GM12878 (cell line): Measurements from ENCODE around the gene REM2. TPM values are rescaled to one million over a fixed set of nuclear protein-coding genes. Genes with fewer than 3 reads are reported as not detected.

ENCODE experiments used
- ATAC-seq: fragments of 200-7000 bp; cut with Tn5 transposase; 3 replicates; pipeline ENCODE4 v1.9.1; 2020; ENCODE audit warnings: mild to moderate bottlenecking, moderate library complexity
- BruUV-seq: library from RNA; stranded (reverse); fragments of 400-500 nt; replicated peaks from 2 replicates; lab custom pipeline; 2021; lab: Mats Ljungman, UMichigan
- CTCF ChIA-PET: fragments of 300-600 bp; sonication (Branson Sonifier 250); formaldehyde crosslinking; extraction: SDS; loops from one replicate; lab custom pipeline; 2021; ENCODE audit warnings: inconsistent platforms; lab: Yijun Ruan, JAX
- POLR2A ChIA-PET: fragments of 350-600 bp; formaldehyde crosslinking; extraction: SDS; loops from one replicate; lab custom pipeline; 2021; ENCODE audit warnings: inconsistent platforms; lab: Charles Lee
- RAD21 ChIA-PET: fragments of 300-600 bp; sonication (Branson Sonifier 250); formaldehyde crosslinking; loops from one replicate; lab custom pipeline; 2023; ENCODE audit warnings: antibody characterized with exemption; ENCODE audit not compliant: unreplicated experiment; lab: Charles Lee
- SMC1A ChIA-PET: fragments of 300-600 bp; sonication (Branson Sonifier 250); formaldehyde crosslinking; loops from one replicate; lab custom pipeline; 2023; ENCODE audit not compliant: unreplicated experiment, uncharacterized antibody; lab: Charles Lee
- DNase-seq: peaks from one replicate; pipeline ENCODE4 v3.0.0-alpha.2; 2011; ENCODE audit warnings: low read depth, low spot score
- FAIRE-seq: peaks from 3 replicates; lab custom pipeline; 2011; peaks lifted over from hg19 to GRCh38; lab: Jason Lieb, UNC
- H2AFZ ChIP-seq: 2 replicates; pipeline ENCODE4 v1.6.0; 2011; ENCODE audit warnings: low read depth, low read length, control low read depth; ENCODE audit not compliant: control insufficient read depth
- H3K27ac ChIP-seq: 2 replicates; pipeline ENCODE4 v1.5.1; 2011; ENCODE audit warnings: control low read depth; ENCODE audit not compliant: control insufficient read depth, insufficient read depth
- H3K27me3 ChIP-seq, 2 experiments: replicated peaks in 1 of 2; 2 replicates each; pipeline versions ENCODE4 v1.6.0 to v1.6.1; 2011; ENCODE audit warnings: low read length in 1 of 2; ENCODE audit not compliant: control insufficient read depth in 2 of 2, insufficient read depth in 2 of 2
- H3K36me3 ChIP-seq, 2 experiments: 2 replicates each; pipeline ENCODE4 v1.5.1; 2011; ENCODE audit warnings: low read length in 1 of 2; ENCODE audit not compliant: control insufficient read depth in 2 of 2, insufficient read depth in 2 of 2
- H3K4me1 ChIP-seq: 2 replicates; pipeline ENCODE4 v1.6.1; 2011; ENCODE audit warnings: mild to moderate bottlenecking, low read length, moderate library complexity, mixed read lengths; ENCODE audit not compliant: control insufficient read depth, insufficient read depth
- H3K4me2 ChIP-seq: 2 replicates; pipeline ENCODE4 v1.6.0; 2011; ENCODE audit warnings: control low read depth; ENCODE audit not compliant: control insufficient read depth, insufficient read depth
- H3K4me3 ChIP-seq: fragments of 200-600 bp; sonication (generic); 2 replicates; pipeline ENCODE4 v1.5.1; 2016
- H3K79me2 ChIP-seq: 2 replicates; pipeline ENCODE4 v1.6.0; 2011; ENCODE audit warnings: low read length; ENCODE audit not compliant: control insufficient read depth, insufficient read depth
- H3K9ac ChIP-seq: 2 replicates; pipeline ENCODE4 v1.8.0; 2011; ENCODE audit warnings: low read length, control low read depth, mixed read lengths; ENCODE audit not compliant: control insufficient read depth, insufficient read depth
- H3K9me3 ChIP-seq: replicated peaks from 3 replicates; pipeline ENCODE4 v1.5.1; 2011; ENCODE audit warnings: mild to moderate bottlenecking, low read length; ENCODE audit not compliant: control insufficient read depth, insufficient read depth
- H4K20me1 ChIP-seq: 2 replicates; pipeline ENCODE4 v1.6.0; 2011; ENCODE audit not compliant: control insufficient read depth, insufficient read depth
- CUX1 ChIP-seq: IDR thresholded peaks from 2 replicates; pipeline ENCODE4 v1.6.1; 2012; ENCODE audit warnings: improper control_type of control experiment, low read depth, low read length; ENCODE audit not compliant: insufficient replicate concordance
- EGR1 ChIP-seq, 2 experiments: IDR thresholded peaks; 1 replicate in 1 of 2; 2 replicates in 1 of 2; pipeline ENCODE4 v1.6.1; 2011 to 2012; ENCODE audit warnings: low read depth in 2 of 2, low read length in 2 of 2, borderline replicate concordance in 1 of 2, mild to moderate bottlenecking in 1 of 2, moderate library complexity in 1 of 2
- JUNB ChIP-seq: IDR thresholded peaks from 2 replicates; pipeline ENCODE4 v1.6.1; 2016; ENCODE audit warnings: antibody characterized with exemption, mild to moderate bottlenecking
- MXI1 ChIP-seq: fragments of 150-350 bp; IDR thresholded peaks from 2 replicates; pipeline ENCODE4 v1.6.1; 2011; ENCODE audit warnings: low read depth, mild to moderate bottlenecking, inconsistent platforms, low read length, improper control_type of control experiment
- NR2C1 ChIP-seq: fragments of 450-650 bp; IDR thresholded peaks from 2 replicates; pipeline ENCODE4 v1.6.1; 2017; ENCODE audit warnings: antibody characterized with exemption, mild to moderate bottlenecking, moderate library complexity
- NR2F1 ChIP-seq: fragments of 450-650 bp; conservative IDR thresholded peaks from 2 replicates; pipeline ENCODE4 v1.6.1; 2017; ENCODE audit warnings: mild to moderate bottlenecking
- SPI1 ChIP-seq: IDR thresholded peaks from 2 replicates; pipeline ENCODE4 v1.6.1; 2011; ENCODE audit warnings: low read depth, mild to moderate bottlenecking, low read length, moderate library complexity, borderline replicate concordance; ENCODE audit not compliant: insufficient read depth
- SRF ChIP-seq, 2 experiments: IDR thresholded peaks; 2 replicates each; pipeline ENCODE4 v1.6.1; 2011; ENCODE audit warnings: low read depth in 2 of 2, low read length in 2 of 2, mild to moderate bottlenecking in 1 of 2, moderate library complexity in 1 of 2
- STAT3 ChIP-seq: IDR thresholded peaks from 2 replicates; pipeline ENCODE4 v1.6.1; 2011; ENCODE audit warnings: low read depth, low read length, improper control_type of control experiment
- TCF3 ChIP-seq: IDR thresholded peaks from 2 replicates; pipeline ENCODE4 v1.6.1; 2012; ENCODE audit warnings: low read depth, mild to moderate bottlenecking, low read length, borderline replicate concordance; ENCODE audit not compliant: insufficient read depth
- WGBS: methylation state at CpG from one replicate; pipeline ENCODE4 v1.1.6; 2016; ENCODE audit warnings: low lambda C conversion rate; ENCODE audit not compliant: insufficient replicate concordance, insufficient coverage; ENCODE audit errors: missing lambda C conversion rate; 5-methylcytosine and 5-hydroxymethylcytosine counted together
- in situ Hi-C: fragments of 300-500 bp; cut with MboI; formaldehyde crosslinking; loops from 9 replicates; pipeline ENCODE4 v1.14.3; 2018; ENCODE audit warnings: mixed read lengths
- intact Hi-C: fragments of 100-400 bp; cut with micrococcal nuclease; formaldehyde crosslinking; loops from one replicate; pipeline ENCODE4 v1.14.2; 2022; ENCODE audit not compliant: unreplicated experiment
- polyA plus RNA-seq, 11 experiments: library from polyadenylated mRNA; depleted of rRNA in 4 of 11; unstranded in 6 of 11; stranded (reverse) in 5 of 11; fragments of >200 nt; fragmentation: Nextera tagmentation in 4 of 11; fragmentation: Illumina TruSeq in 1 of 11; extraction: Ambion mirVana in 4 of 11; extraction: Trizol in 1 of 11; gene quantifications; 1 replicate in 1 of 11; 2 replicates in 10 of 11; pipeline versions ENCODE4 v1.2.1 to v1.2.3, GENCODE V29; 2011 to 2016; ENCODE audit warnings: inconsistent platforms in 2 of 11, missing spikeins in 2 of 11, low read depth in 1 of 11
- total RNA-seq, 4 experiments: library from RNA; depleted of rRNA in 3 of 4; stranded (reverse); fragments of >200 nt in 3 of 4; fragmentation: Illumina TruSeq in 1 of 4; extraction: Trizol in 1 of 4; gene quantifications; 2 replicates each; pipeline versions ENCODE4 v1.2.1 to v1.2.3, GENCODE V29; 2013 to 2021

The REM2 gene
- total and polyA plus RNA-seq, 10 of the 15 experiments (the other 5 are each of a cell fraction or from before 2014, with no cell fraction given), result 0.27 to 1.5 (median 0.83) TPM

GRCh38 chr14:22845821-22846625 lies 37.0 kb upstream of the REM2 start:
- Histone ChIP-seq H3K79me2 (no peaks in the 10 kb centered on the region), H3K9me3 (no peaks in the 10 kb centered on the region), H3K36me3 (no peaks in the 10 kb centered on the region), H3K4me1 (peaks cover 4% of the 10 kb centered on the region; the same call in 1 of the 2 replicates), H4K20me1 (no peaks in the 10 kb centered on the region), H3K4me3 (no peak overlapping the region), H3K27me3 (no peaks in the 10 kb centered on the region), H3K27ac (no peak overlapping the region), H2AFZ (no peak overlapping the region), H3K4me2 (no peak overlapping the region), H3K9ac (no peak overlapping the region)
- SMC1A ChIA-PET, result no interaction called here
- POLR2A ChIA-PET, result no interaction called here
- 73% methylated on average over 25 of the region's 26 CpGs for WGBS
- RAD21 ChIA-PET, result no interaction called here
- intact Hi-C loops, result no loop called here
- no TSS peak for BruUV-seq
- FAIRE-seq (no peak), ATAC-seq (no peak), DNase-seq (no peak)
- CTCF ChIA-PET, result interaction anchor here (1.0 to 10.0 kb wide), 5 partner anchors 9 to 276 kb away, joined by 3 to 324 read pairs (median 8); partner anchors contain the start of gene SLC7A7
- in situ Hi-C loops, result loop anchor here (5.0 to 10.0 kb wide), 2 partner anchors 69 to 531 kb away; no protein-coding TSS in a partner anchor
- TF ChIP-seq EGR1 (IDR thresholded peaks at IDR 0.05; ENCODE audit: borderline replicate concordance in 1 of 2, low read depth in 2 of 2, low read length in 2 of 2) (no peak), JUNB (no peak), NR2F1 (0 out of 2 replicates have a peak, but pooled peaks have one; percentile 26), NR2C1 (peak; percentile 52; the same call in 1 of the 2 replicates)

- RAD21 ChIA-PET, result interaction anchor here (9.4 kb wide), 1 partner anchor 24 kb away, joined by 130 read pairs; no protein-coding TSS in a partner anchor
- no peak for DNase-seq
- no TSS peak for BruUV-seq
- POLR2A ChIA-PET, result no interaction called here
- SMC1A ChIA-PET, result no interaction called here
- Histone ChIP-seq H3K4me3 (no peak overlapping the region), H3K27me3 (no peaks in the 10 kb centered on the region), H4K20me1 (no peaks in the 10 kb centered on the region), H3K27ac (no peak overlapping the region), H3K79me2 (no peaks in the 10 kb centered on the region), H3K9ac (no peak overlapping the region), H3K9me3 (no peaks in the 10 kb centered on the region), H3K4me1 (peaks cover 7% of the 10 kb centered on the region; the same call in 1 of the 2 replicates), H3K4me2 (no peak overlapping the region), H2AFZ (no peak overlapping the region), H3K36me3 (no peaks in the 10 kb centered on the region)
- in situ Hi-C loops (loop anchor here (5.0 to 10.0 kb wide), 2 partner anchors 70 to 532 kb away; no protein-coding TSS in a partner anchor), intact Hi-C loops (no loop called here)
- FAIRE-seq, result no peak
- WGBS, result 45% methylated on average over 10 of the region's 11 CpGs
- ATAC-seq, result no peak; the same call in 2 of the 3 replicates
- CTCF ChIA-PET, result interaction anchor here (1.2 to 10.0 kb wide), 3 partner anchors 25 to 41 kb away, joined by 3 to 324 read pairs (median 3); partner anchors contain the start of gene SLC7A7
- no peak for TF ChIP-seq CUX1
- TF ChIP-seq SPI1, result no peak
- TF ChIP-seq MXI1, result no peak
- TF ChIP-seq SRF (IDR thresholded peaks at IDR 0.05; ENCODE audit: low read depth in 2 of 2, low read length in 2 of 2), result no peak
- no peak for TF ChIP-seq TCF3
- no peak for TF ChIP-seq STAT3
Observed at GRCh38 chr14:22846811-22847307, 36.2 kb upstream of the REM2 start.
